Neural cell (in vitro differentiated cells): Measurements from ENCODE around the gene ILDR2.

Experiments used
- EZH2 ChIP-seq: fragments of 200-600, 300-800 bp; shearing (Covaris generic), sonication (generic); IDR thresholded peaks from 2 replicates; pipeline ENCODE4 v1.6.1; 2014; ENCODE audit warnings: antibody characterized with exemption, low read length, borderline replicate concordance, mild to moderate bottlenecking; ENCODE audit not compliant: insufficient read depth, poor library complexity, severe bottlenecking
- TF ChIP-seq, protein P1 (sequence below): IDR thresholded peaks from 2 replicates; pipeline ENCODE4 v1.6.1; 2012; ENCODE audit warnings: borderline replicate concordance

DNA sequence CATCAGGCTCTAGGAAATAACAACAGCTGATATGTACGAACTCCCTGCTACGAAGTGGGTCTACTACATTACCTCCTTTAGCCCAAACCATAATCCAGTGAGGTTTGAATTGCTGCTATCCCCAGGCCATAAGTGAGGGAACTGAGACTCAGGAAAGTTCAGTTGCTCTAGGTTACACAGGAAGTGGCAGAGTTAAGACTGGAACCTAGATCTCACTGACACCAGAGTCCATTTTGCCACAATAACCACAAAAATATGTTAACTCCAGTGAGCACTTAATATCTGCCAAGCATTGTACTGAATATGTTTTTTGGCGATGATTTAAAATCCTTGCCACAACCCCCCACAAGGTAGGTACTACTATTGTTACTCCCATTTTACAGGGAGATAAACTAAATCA is 90.4 kb downstream of the ILDR2 start:
- TF ChIP-seq EZH2 = no peak
- TF ChIP-seq, protein P1, sequence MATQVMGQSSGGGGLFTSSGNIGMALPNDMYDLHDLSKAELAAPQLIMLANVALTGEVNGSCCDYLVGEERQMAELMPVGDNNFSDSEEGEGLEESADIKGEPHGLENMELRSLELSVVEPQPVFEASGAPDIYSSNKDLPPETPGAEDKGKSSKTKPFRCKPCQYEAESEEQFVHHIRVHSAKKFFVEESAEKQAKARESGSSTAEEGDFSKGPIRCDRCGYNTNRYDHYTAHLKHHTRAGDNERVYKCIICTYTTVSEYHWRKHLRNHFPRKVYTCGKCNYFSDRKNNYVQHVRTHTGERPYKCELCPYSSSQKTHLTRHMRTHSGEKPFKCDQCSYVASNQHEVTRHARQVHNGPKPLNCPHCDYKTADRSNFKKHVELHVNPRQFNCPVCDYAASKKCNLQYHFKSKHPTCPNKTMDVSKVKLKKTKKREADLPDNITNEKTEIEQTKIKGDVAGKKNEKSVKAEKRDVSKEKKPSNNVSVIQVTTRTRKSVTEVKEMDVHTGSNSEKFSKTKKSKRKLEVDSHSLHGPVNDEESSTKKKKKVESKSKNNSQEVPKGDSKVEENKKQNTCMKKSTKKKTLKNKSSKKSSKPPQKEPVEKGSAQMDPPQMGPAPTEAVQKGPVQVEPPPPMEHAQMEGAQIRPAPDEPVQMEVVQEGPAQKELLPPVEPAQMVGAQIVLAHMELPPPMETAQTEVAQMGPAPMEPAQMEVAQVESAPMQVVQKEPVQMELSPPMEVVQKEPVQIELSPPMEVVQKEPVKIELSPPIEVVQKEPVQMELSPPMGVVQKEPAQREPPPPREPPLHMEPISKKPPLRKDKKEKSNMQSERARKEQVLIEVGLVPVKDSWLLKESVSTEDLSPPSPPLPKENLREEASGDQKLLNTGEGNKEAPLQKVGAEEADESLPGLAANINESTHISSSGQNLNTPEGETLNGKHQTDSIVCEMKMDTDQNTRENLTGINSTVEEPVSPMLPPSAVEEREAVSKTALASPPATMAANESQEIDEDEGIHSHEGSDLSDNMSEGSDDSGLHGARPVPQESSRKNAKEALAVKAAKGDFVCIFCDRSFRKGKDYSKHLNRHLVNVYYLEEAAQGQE = no peak
